Tibial nerve (tissue), 4 donors: ENCODE results near the gene TMEM198. TPM values are rescaled to one million over a fixed set of nuclear protein-coding genes. Genes with fewer than 3 reads are reported as not detected.

ENCODE experiments used
- DNase-seq, 2 donors: peaks; one replicate each; pipeline ENCODE4 v3.0.0-alpha.2; 2019; ENCODE audit warnings: low spot score in 2 of 2
- H3K27ac ChIP-seq, 4 donors: fragments of 200-600 bp; sonication (generic) in 3 of 4; one replicate each; pipeline ENCODE4 v1.5.1; 2017 to 2019; ENCODE audit warnings: mild to moderate bottlenecking in 1 of 4
- H3K27me3 ChIP-seq, 2 donors: fragments of 200-600 bp; sonication (generic) in 1 of 2; one replicate each; pipeline versions ENCODE4 v1.5.1 to v1.6.0; 2017 to 2019
- H3K36me3 ChIP-seq, 3 donors: fragments of 200-600 bp; sonication (generic); one replicate each; pipeline ENCODE4 v1.5.1; 2018 to 2019
- H3K4me1 ChIP-seq, 4 donors: fragments of 200-600 bp; sonication (generic) in 3 of 4; one replicate each; pipeline ENCODE4 v1.5.1; 2017 to 2019
- H3K4me3 ChIP-seq, 4 donors: fragments of 200-600 bp; sonication (generic) in 3 of 4; one replicate each; pipeline ENCODE4 v1.5.1; 2017 to 2019; ENCODE audit warnings: mild to moderate bottlenecking in 1 of 4, moderate library complexity in 1 of 4
- H3K9me3 ChIP-seq, 4 donors: fragments of 200-600 bp; sonication (generic) in 3 of 4; one replicate each; pipeline ENCODE4 v1.5.1; 2017 to 2019
- EP300 ChIP-seq, 2 donors: sonication (generic); formaldehyde crosslinking; IDR thresholded peaks; one replicate each; pipeline ENCODE4 v1.6.1; 2017; ENCODE audit warnings: antibody characterized with exemption in 2 of 2, mild to moderate bottlenecking in 1 of 2
- POLR2A ChIP-seq, 2 donors: fragments of 450-650 bp; IDR thresholded peaks; one replicate each; pipeline ENCODE4 v1.6.1; 2017; ENCODE audit warnings: antibody characterized with exemption in 2 of 2, mild to moderate bottlenecking in 2 of 2, moderate library complexity in 2 of 2
- WGBS, 2 donors: methylation state at CpG; one replicate each; pipeline ENCODE4 v1.1.5; 2018; 5-methylcytosine and 5-hydroxymethylcytosine counted together
- total RNA-seq, 4 donors: library from RNA; depleted of rRNA; stranded (reverse); fragments of >200 nt; gene quantifications; one replicate each; pipeline ENCODE4 v1.1.0, GENCODE V29; 2016
- TF ChIP-seq, protein P1 (sequence below), 5 experiments: fragments of 200-600 bp in 3 of 5; fragments of 450-650 bp in 2 of 5; sonication (generic) in 3 of 5; IDR thresholded peaks; one replicate each; pipeline ENCODE4 v1.5.1; 2016 to 2019; ENCODE audit warnings: antibody characterized with exemption in 5 of 5, mild to moderate bottlenecking in 3 of 5, moderate library complexity in 2 of 5

TMEM198 gene
- total RNA-seq, 4 donors from 2014 or later: 1.6 to 2.4 (median 1.9) TPM

DNA sequence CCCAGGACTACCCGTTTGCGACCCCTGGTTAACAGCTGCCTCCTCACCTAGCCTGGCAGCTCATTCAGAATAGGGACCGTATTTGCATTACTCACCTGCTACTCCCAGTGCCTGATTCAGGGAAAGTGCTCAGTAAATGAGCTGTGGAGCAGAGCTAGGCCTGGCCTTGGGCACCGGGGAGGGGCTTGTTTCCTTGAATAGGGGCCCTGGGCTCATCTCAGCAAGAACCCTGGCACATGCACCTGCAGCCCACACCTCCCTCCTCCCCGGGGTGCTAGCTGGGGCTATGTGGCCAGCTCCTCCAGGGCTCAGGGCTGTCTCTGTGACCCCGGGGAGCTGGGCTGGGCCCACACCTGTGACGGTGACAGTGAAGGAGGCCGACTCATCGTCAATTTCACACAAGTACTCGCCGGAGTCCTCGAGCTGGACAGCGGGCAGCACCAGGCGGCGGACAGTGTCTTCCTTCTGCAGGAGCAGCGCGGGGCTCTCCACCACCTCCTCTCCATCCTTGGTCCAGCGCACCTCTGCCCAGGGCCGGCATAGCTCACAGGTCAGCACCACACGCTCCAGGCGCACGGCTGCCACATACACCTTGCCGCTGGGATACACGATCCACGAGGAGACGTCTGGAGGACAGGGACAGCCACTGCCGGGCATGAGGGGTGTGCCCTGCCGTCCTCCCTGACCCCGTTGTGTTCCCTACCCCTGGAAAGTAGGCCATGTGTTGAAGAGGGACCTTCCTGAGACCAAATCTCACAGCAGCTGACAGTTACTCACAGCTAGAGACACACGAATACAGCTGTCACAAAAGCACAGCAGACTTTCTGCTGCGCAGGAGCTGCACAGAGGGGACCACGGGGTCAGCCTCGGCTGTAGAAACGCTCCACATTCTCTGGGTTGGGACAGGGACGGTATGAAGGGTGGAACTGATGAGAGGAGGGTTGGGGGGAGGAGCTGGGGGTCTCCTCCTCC lies 18.5 kb downstream of the TMEM198 start:
- H3K4me1 ChIP-seq: peaks cover 0 to 5% (median 0%) of the 10 kb centered on the region in 4 donors
- no peaks in the 10 kb centered on the region for H3K9me3 ChIP-seq
- TF ChIP-seq POLR2A (IDR thresholded peaks at IDR 0.05) (no peak), EP300 (IDR thresholded peaks at IDR 0.05) (no peak)
- TF ChIP-seq, protein P1, sequence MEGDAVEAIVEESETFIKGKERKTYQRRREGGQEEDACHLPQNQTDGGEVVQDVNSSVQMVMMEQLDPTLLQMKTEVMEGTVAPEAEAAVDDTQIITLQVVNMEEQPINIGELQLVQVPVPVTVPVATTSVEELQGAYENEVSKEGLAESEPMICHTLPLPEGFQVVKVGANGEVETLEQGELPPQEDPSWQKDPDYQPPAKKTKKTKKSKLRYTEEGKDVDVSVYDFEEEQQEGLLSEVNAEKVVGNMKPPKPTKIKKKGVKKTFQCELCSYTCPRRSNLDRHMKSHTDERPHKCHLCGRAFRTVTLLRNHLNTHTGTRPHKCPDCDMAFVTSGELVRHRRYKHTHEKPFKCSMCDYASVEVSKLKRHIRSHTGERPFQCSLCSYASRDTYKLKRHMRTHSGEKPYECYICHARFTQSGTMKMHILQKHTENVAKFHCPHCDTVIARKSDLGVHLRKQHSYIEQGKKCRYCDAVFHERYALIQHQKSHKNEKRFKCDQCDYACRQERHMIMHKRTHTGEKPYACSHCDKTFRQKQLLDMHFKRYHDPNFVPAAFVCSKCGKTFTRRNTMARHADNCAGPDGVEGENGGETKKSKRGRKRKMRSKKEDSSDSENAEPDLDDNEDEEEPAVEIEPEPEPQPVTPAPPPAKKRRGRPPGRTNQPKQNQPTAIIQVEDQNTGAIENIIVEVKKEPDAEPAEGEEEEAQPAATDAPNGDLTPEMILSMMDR (IDR thresholded peaks at IDR 0.05): no peak
- no peak for DNase-seq
- H3K4me3 ChIP-seq: no peak overlapping the region
- H3K27ac ChIP-seq: no peak overlapping the region
- H3K36me3 ChIP-seq: peaks cover 0 to 79% (median 0%) of the 10 kb centered on the region in 3 donors
- 77 to 80% methylated on average over 13 to 35 of the region's 35 CpGs for WGBS, 2 donors
- no peaks in the 10 kb centered on the region for H3K27me3 ChIP-seq

DNA sequence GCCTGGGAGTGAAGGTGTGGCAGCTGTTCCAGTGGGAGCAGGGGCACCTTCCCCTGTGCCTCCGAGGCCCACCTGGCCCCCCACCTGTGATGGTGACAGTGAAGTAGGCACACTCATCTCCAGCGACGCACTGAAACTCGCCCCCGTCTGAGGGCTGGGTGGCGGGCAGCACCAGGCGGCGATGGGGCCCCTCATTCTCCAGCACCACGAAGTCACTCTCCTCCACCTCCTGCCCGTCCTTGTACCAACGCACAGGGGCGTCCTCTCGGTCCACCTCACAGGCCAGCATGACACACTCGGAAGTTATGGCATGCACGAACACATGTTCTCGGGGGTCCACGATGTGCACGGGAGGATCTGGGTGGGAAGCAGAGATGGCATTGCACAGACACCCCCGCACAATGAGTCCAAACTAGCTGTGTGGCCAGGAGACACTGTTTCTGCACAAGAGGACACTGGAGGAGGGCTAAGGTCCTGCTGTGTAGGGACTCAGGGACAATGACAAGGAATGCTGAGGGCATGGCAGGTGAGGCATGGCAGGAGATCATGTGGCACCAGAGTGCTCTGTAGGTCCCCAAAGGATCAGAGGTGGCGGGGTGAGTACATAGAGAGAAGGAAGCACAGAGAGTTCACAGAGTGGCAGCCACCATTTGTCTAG lies 19.6 kb downstream of the TMEM198 start:
- Histone ChIP-seq H3K9me3 (no peaks in the 10 kb centered on the region), H3K36me3 (peaks cover 0 to 79% (median 0%) of the 10 kb centered on the region in 3 donors), H3K4me3 (no peak overlapping the region), H3K27ac (peak overlapping the region in 1 of 4 donors; percentile 10), H3K27me3 (no peaks in the 10 kb centered on the region), H3K4me1 (peaks cover 0 to 5% (median 0%) of the 10 kb centered on the region in 4 donors)
- TF ChIP-seq POLR2A (IDR thresholded peaks at IDR 0.05) (no peak), EP300 (IDR thresholded peaks at IDR 0.05) (no peak)
- TF ChIP-seq, protein P1 (IDR thresholded peaks at IDR 0.05): no peak
- WGBS, 2 donors: 87 to 90% methylated on average over 19 to 20 of the region's 20 CpGs
- DNase-seq: no peak

DNA sequence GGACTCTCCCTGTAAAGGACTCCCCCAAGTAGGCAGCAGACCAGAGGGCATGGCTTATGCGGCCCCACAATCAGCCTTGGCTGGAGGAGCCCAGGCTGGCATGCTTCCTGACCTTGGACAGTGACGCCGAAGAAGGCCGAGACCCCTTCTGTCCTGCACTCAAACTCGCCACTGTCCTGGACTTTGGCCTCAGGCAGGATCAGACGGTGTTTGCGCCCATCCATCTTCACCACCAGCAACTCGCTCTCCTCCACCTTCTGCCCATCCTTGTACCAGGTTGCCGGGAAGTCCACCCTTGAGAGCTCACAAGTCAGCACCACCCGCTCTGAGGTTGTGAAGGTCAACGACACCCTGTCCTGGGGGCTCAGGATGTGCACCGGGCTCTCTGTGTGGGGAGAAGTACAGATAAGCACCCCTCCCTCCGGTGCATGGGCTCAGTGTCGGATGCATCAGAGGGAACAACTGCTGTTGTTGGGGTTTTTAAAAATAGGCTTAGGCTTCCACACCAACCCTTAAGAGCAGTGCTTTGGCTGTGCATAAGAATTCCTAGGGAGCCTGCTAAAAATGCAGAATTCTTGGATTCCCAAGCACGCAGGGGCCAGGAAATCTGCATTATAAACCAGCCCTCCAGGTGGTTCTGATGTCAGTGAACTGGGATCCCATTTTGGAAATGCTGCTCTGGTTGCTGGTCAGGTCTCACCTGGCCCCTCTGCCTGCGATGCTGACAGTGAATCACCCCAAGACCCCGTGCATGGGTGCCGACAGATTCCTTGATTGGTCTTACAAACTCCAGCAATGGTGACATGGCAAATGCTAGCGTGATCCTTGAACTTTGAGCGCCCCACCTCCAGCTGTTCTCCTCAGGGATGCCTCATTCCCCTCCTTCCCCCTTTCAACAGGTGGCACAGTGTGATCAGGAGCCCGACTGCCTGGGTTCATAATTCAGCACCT lies 21.6 kb downstream of the TMEM198 start:
- Histone ChIP-seq H3K36me3 (peaks cover 0 to 68% (median 0%) of the 10 kb centered on the region in 3 donors), H3K9me3 (no peaks in the 10 kb centered on the region), H3K4me1 (peaks cover 0 to 12% (median 0%) of the 10 kb centered on the region in 4 donors), H3K27me3 (no peaks in the 10 kb centered on the region), H3K27ac (no peak overlapping the region), H3K4me3 (no peak overlapping the region)
- 81 to 85% methylated on average over 20 of the region's 21 CpGs for WGBS, 2 donors
- TF ChIP-seq POLR2A (IDR thresholded peaks at IDR 0.05) (no peak), EP300 (IDR thresholded peaks at IDR 0.05) (no peak)
- TF ChIP-seq, protein P1 (IDR thresholded peaks at IDR 0.05): no peak
- no peak for DNase-seq

DNA sequence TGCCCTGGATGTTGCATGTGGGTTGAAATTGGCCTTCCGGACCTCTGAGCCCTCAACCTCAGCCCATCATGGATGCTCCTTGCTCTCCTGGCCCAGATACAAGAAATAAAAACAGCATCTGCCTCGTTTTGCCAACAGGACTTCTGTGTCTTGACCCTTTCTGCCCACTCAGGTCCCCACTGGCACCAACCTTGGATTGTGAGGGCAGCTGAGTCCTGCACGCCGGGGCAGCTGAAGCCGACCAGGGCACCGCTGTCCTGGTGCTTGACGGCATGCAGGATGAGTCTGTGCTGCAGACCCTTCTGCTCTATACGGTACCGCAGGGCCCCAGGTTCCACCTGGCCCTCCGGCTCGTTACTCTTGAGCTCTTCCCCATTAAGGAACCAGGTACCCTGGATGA lies 22.8 kb downstream of the TMEM198 start:
- WGBS, 2 donors: 80 to 84% methylated on average over 10 to 11 of the region's 11 CpGs
- Histone ChIP-seq H3K4me3 (no peak overlapping the region), H3K4me1 (peaks cover 0 to 16% (median 2%) of the 10 kb centered on the region in 4 donors), H3K27me3 (no peaks in the 10 kb centered on the region), H3K9me3 (no peaks in the 10 kb centered on the region), H3K36me3 (peaks cover 0 to 67% (median 0%) of the 10 kb centered on the region in 3 donors), H3K27ac (no peak overlapping the region)
- TF ChIP-seq, protein P1 (IDR thresholded peaks at IDR 0.05): no peak
- no peak for DNase-seq
